SK-N-SH treated with all-trans-retinoic acid at 6 μM for 48 hours (cell line): ENCODE measurements around the gene FFAR2.

ENCODE experiments used
- BACH2 ChIP-seq: fragments of 250-450 bp; sonication (Bioruptor Pico); IDR thresholded peaks from 2 replicates; pipeline ENCODE4 v1.9.0; 2021; ENCODE audit warnings: mild to moderate bottlenecking, borderline replicate concordance
- ESRRG ChIP-seq: fragments of 250-450 bp; sonication (Bioruptor Pico); IDR thresholded peaks from 2 replicates; pipeline ENCODE4 v1.6.1; 2021; ENCODE audit warnings: mild to moderate bottlenecking
- GLIS3 ChIP-seq: fragments of 250-450 bp; sonication (Bioruptor Pico); IDR thresholded peaks from 2 replicates; pipeline ENCODE4 v1.5.0; 2020; ENCODE audit warnings: mild to moderate bottlenecking, moderate library complexity
- ISL1 ChIP-seq: fragments of 250-450 bp; sonication (Bioruptor Pico); IDR thresholded peaks from 2 replicates; pipeline ENCODE4 v2.1.2; 2022; ENCODE audit warnings: mild to moderate bottlenecking, moderate library complexity
- PATZ1 ChIP-seq: fragments of 250-450 bp; sonication (Bioruptor Pico); IDR thresholded peaks from 2 replicates; pipeline ENCODE4 v1.8.0; 2020; ENCODE audit warnings: mild to moderate bottlenecking, moderate library complexity, borderline replicate concordance
- PPARA ChIP-seq: fragments of 250-450 bp; sonication (Bioruptor Pico); IDR thresholded peaks from 2 replicates; pipeline ENCODE4 v1.5.0; 2020; ENCODE audit warnings: mild to moderate bottlenecking, borderline replicate concordance
- ZNF70 ChIP-seq: fragments of 450-650 bp; formaldehyde crosslinking; IDR thresholded peaks from 2 replicates; pipeline ENCODE4 v1.5.0; 2020; ENCODE audit warnings: mild to moderate bottlenecking, moderate library complexity
- TF ChIP-seq, protein P1 (sequence below): fragments of 250-450 bp; sonication (Bioruptor Pico); IDR thresholded peaks from 2 replicates; pipeline ENCODE4 v1.5.1; 2020; ENCODE audit warnings: low read depth, mild to moderate bottlenecking, moderate library complexity

DNA sequence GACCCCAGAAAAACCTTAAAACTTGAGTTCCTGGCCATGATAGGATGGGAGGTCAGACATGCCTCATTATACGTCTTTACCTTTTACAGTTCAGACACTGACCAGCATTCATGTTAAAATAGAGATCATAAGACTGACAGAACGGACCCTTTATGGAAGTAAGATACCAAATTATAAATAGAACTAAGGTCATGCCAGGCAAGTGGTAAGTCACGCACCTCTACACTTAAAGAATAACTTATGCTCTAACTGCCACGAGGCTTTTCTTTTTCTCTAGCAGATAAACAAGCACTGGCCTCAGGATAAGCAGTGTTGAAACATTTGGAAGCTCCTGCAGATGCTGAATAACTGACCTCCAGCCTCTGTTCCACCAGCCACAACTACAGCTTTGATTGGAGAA lies 48.8 kb upstream of the FFAR2 start:
- TF ChIP-seq PATZ1, result no peak
- no peak for TF ChIP-seq ISL1 (CRISPR knock-in tag)
- no peak for TF ChIP-seq ZNF70 (CRISPR knock-in tag)
- TF ChIP-seq, protein P1, sequence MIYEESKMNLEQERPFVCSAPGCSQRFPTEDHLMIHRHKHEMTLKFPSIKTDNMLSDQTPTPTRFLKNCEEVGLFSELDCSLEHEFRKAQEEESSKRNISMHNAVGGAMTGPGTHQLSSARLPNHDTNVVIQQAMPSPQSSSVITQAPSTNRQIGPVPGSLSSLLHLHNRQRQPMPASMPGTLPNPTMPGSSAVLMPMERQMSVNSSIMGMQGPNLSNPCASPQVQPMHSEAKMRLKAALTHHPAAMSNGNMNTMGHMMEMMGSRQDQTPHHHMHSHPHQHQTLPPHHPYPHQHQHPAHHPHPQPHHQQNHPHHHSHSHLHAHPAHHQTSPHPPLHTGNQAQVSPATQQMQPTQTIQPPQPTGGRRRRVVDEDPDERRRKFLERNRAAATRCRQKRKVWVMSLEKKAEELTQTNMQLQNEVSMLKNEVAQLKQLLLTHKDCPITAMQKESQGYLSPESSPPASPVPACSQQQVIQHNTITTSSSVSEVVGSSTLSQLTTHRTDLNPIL (CRISPR knock-in tag), result no peak
- TF ChIP-seq PPARA (CRISPR knock-in tag), result no peak
- no peak for TF ChIP-seq GLIS3 (CRISPR knock-in tag)
- no peak for TF ChIP-seq BACH2
- no peak for TF ChIP-seq ESRRG (CRISPR knock-in tag)
